ENCODE data around the gene CD83.

DNA sequence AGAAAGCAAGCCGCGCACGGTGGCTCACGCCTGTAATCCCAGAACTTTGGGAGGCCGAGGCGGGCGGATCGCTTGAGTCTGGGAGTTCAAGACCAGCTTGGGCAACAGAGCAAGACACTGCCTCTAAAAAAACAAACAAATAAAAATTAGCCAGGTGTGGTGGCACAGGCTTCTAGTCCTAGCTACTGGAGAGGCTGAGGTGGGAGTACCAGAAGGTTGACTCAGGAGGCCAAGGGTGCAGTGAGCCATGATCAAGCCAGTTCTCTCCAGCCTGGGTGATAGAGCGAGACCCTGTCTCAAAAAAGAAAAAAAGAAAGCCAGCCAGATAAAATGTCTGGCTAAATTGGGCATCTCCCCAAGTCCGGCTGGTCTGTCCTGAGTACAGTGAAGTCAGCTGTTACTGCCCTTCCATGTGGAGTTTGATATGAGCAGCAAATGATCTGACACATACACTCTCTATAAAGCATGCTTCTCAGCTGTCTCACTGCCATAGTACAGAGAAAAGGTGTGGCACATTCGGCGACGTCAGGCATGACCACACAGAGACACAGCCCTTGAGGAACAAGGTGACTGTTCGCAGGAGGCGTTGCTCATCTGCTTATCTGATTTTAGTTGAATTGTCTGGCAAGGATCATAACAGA, 13.0 kb downstream of the CD83 start:
- TF ChIP-seq EZH2 (IDR thresholded peaks at IDR 0.05; ENCODE audit: low read length) = no peak
- TF ChIP-seq CTCF (optimal IDR thresholded peaks at IDR 0.05 in 1 of 3, IDR thresholded peaks at IDR 0.05 in 1 of 3, conservative IDR thresholded peaks at IDR 0.05 in 1 of 3; ENCODE audit: extremely low read depth in 1 of 3, insufficient read depth in 2 of 3, low read length in 3 of 3) = no peak

Data from keratinocyte (primary cell).